ENCODE measurements around the gene CDCP1.
A peak's percentile ranks its signal among the peaks of the same experiment; 100 is the strongest.

Gene CDCP1

DNA sequence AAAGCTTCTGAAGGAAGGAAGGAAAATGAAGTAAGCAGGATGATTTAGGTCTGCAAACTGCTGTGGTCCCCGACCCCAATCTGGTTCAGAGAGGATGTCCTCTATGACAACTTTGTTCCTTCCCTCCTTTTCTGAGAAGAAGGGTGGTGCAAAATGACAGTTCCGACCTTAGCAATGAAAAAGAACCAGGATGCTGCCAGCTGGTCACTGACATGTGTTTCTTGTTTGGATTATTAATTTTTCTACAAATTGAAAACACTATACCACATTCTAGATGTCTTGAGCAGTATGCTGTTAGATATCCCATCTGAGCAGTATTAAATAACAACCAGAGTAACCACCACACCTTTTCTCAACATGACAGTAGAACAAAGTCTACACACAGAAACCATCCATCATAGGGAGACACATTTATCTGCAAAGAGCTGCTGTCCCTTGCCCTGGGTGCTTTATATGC, 27.5 kb downstream of the CDCP1 start:
- TF ChIP-seq, protein P1, sequence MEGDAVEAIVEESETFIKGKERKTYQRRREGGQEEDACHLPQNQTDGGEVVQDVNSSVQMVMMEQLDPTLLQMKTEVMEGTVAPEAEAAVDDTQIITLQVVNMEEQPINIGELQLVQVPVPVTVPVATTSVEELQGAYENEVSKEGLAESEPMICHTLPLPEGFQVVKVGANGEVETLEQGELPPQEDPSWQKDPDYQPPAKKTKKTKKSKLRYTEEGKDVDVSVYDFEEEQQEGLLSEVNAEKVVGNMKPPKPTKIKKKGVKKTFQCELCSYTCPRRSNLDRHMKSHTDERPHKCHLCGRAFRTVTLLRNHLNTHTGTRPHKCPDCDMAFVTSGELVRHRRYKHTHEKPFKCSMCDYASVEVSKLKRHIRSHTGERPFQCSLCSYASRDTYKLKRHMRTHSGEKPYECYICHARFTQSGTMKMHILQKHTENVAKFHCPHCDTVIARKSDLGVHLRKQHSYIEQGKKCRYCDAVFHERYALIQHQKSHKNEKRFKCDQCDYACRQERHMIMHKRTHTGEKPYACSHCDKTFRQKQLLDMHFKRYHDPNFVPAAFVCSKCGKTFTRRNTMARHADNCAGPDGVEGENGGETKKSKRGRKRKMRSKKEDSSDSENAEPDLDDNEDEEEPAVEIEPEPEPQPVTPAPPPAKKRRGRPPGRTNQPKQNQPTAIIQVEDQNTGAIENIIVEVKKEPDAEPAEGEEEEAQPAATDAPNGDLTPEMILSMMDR (IDR thresholded peaks at IDR 0.05; ENCODE audit: low read length) = no peak
- no peak for TF ChIP-seq EZH2phosphoT487 (IDR thresholded peaks at IDR 0.05; ENCODE audit: low read length)
- TF ChIP-seq EZH2 (optimal IDR thresholded peaks at IDR 0.05; ENCODE audit: low read depth, low read length) = no peak
- Histone ChIP-seq H3K9me3 (replicated peaks; ENCODE audit: insufficient read depth, low read length) (no peaks in the 10 kb centered on the region), H4K20me1 (ENCODE audit: insufficient read depth, low read length) (no peaks in the 10 kb centered on the region), H3K79me2 (ENCODE audit: low read length) (no peaks in the 10 kb centered on the region), H2AFZ (ENCODE audit: low read length) (peak overlapping the region; percentile 37; the same call in 1 of the 2 replicates), H3K4me1 (ENCODE audit: low read length) (peaks cover 25% of the 10 kb centered on the region), H3K4me2 (ENCODE audit: low read depth, low read length) (peak overlapping the region; percentile 51; the same call in 1 of the 2 replicates), H3K27me3 (replicated peaks; ENCODE audit: insufficient read depth, low read length) (no peaks in the 10 kb centered on the region), H3K4me3 (ENCODE audit: low read length) (no peak overlapping the region), H3K9me2 (replicated peaks; ENCODE audit: insufficient read depth, low read length) (no peaks in the 10 kb centered on the region), H3K36me3 (replicated peaks; ENCODE audit: insufficient read depth, low read length) (no peaks in the 10 kb centered on the region), H3K27ac (ENCODE audit: low read length) (peak overlapping the region; percentile 83; the same call in 1 of the 2 replicates), H3F3A (ENCODE audit: insufficient read depth, low read length) (peaks cover 10% of the 10 kb centered on the region), H3K9ac (ENCODE audit: low read length) (no peak overlapping the region)
- no peak for DNase-seq

DNA sequence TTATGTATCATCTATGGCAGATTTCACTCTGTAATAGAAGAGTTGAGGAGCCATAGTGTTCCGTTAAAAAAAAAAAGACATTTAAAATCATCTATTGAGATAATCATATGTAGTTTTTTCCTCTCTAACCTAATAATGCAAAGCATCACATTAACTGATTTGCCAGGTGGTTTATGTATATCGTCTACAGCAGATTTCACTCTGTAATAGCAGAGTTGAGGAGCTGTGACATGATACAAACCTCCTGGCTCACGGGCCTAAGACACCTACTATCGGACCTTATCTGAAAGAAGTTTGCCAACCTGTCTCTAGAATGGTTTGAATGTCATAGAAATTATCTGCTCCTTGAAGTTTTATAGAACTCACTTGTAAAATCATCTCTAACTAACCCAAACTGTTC, 29.8 kb downstream of the CDCP1 start:
- Histone ChIP-seq H4K20me1 (ENCODE audit: insufficient read depth, low read length) (no peaks in the 10 kb centered on the region), H3K9ac (ENCODE audit: low read length) (no peak overlapping the region), H2AFZ (ENCODE audit: low read length) (no peak overlapping the region), H3K27me3 (replicated peaks; ENCODE audit: insufficient read depth, low read length) (no peaks in the 10 kb centered on the region), H3K9me2 (replicated peaks; ENCODE audit: insufficient read depth, low read length) (no peaks in the 10 kb centered on the region), H3K79me2 (ENCODE audit: low read length) (no peaks in the 10 kb centered on the region), H3K4me3 (ENCODE audit: low read length) (no peak overlapping the region), H3K4me1 (ENCODE audit: low read length) (peaks cover 31% of the 10 kb centered on the region), H3K36me3 (replicated peaks; ENCODE audit: insufficient read depth, low read length) (no peaks in the 10 kb centered on the region), H3F3A (ENCODE audit: insufficient read depth, low read length) (peaks cover 10% of the 10 kb centered on the region), H3K27ac (ENCODE audit: low read length) (no peak overlapping the region), H3K4me2 (ENCODE audit: low read depth, low read length) (no peak overlapping the region), H3K9me3 (replicated peaks; ENCODE audit: insufficient read depth, low read length) (no peaks in the 10 kb centered on the region)
- TF ChIP-seq EZH2phosphoT487 (IDR thresholded peaks at IDR 0.05; ENCODE audit: low read length) = no peak
- TF ChIP-seq, protein P1 (IDR thresholded peaks at IDR 0.05; ENCODE audit: low read length) = no peak
- TF ChIP-seq EZH2 (optimal IDR thresholded peaks at IDR 0.05; ENCODE audit: low read depth, low read length) = no peak
- DNase-seq = no peak

DNA sequence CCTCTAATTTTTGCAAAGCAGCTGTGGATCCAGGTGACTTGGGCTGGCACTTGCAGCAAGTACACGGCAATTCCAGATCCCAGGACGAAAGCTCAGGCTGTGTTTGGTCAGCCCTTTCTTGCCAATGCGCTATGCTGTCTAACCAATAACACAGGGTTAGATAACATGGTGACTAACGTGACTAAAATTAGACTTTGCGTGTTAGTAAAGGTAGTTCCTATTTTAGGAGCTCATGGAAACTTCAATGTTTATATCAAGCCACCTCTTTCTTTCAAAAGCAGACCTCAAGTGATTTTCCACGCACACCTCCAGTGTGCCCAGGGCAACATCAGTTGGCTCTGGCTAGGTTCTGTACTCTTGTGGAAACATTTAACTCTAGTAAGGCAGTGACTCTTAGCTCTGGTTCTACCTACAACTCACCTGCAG, 32.5 kb downstream of the CDCP1 start:
- peaks cover 41% of the 10 kb centered on the region for H3K4me1 ChIP-seq (ENCODE audit: low read length)
- H3K4me2 ChIP-seq (ENCODE audit: low read depth, low read length) = no peak overlapping the region
- H4K20me1 ChIP-seq (ENCODE audit: insufficient read depth, low read length) = no peaks in the 10 kb centered on the region
- H3K9me3 ChIP-seq (replicated peaks; ENCODE audit: insufficient read depth, low read length) = no peaks in the 10 kb centered on the region
- no peak overlapping the region for H2AFZ ChIP-seq (ENCODE audit: low read length)
- H3F3A ChIP-seq (ENCODE audit: insufficient read depth, low read length) = peaks cover 12% of the 10 kb centered on the region
- H3K4me3 ChIP-seq (ENCODE audit: low read length) = no peak overlapping the region
- H3K9ac ChIP-seq (ENCODE audit: low read length) = no peak overlapping the region
- no peaks in the 10 kb centered on the region for H3K36me3 ChIP-seq (replicated peaks; ENCODE audit: insufficient read depth, low read length)
- TF ChIP-seq, protein P1 (IDR thresholded peaks at IDR 0.05; ENCODE audit: low read length) = no peak
- TF ChIP-seq EZH2phosphoT487 (IDR thresholded peaks at IDR 0.05; ENCODE audit: low read length) (no peak), EZH2 (optimal IDR thresholded peaks at IDR 0.05; ENCODE audit: low read depth, low read length) (no peak)
- no peak overlapping the region for H3K27ac ChIP-seq (ENCODE audit: low read length)
- H3K9me2 ChIP-seq (replicated peaks; ENCODE audit: insufficient read depth, low read length) = no peaks in the 10 kb centered on the region
- no peaks in the 10 kb centered on the region for H3K79me2 ChIP-seq (ENCODE audit: low read length)
- no peaks in the 10 kb centered on the region for H3K27me3 ChIP-seq (replicated peaks; ENCODE audit: insufficient read depth, low read length)
- DNase-seq = peak; percentile 37

Data from MM.1S (cell line).